ENCODE data around the gene RNF17. TPM values are rescaled to one million over a fixed set of nuclear protein-coding genes. Genes with fewer than 3 reads are reported as not detected.

The RNF17 gene
- total and polyA plus RNA-seq, 2 experiments from 2014 or later: not detected

GRCh38 chr13:24894277-24894971, 130.5 kb downstream of the RNF17 start:
- no peak overlapping the region for H3K4me3 ChIP-seq
- H3K9me3 ChIP-seq (ENCODE audit: low read depth): no peaks in the 10 kb centered on the region

DNA sequence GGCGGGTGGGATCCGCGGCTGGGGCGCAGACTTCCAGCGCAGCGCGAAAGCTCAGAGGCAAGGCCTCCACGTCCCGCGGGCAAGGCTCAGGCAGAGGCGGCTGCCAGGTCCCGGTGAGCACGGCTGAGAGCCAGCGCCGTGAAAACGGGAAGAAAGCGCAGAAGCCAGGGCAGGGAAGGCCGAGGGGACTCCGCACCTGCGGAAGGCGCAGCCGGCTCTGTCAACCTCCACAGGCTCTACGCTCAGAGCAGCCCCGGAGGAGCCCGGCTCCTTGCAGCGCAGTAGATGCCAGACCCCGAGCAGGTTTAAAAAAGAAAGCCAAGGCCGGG, 131.0 kb downstream of the RNF17 start:
- DNase-seq (ENCODE audit: low read depth in 1 of 2, low spot score in 1 of 2): no peak
- Histone ChIP-seq H3K27me3 (no peaks in the 10 kb centered on the region), H3K4me3 (no peak overlapping the region), H3K36me3 (peaks cover 10% of the 10 kb centered on the region), H3K9me3 (ENCODE audit: low read depth) (no peaks in the 10 kb centered on the region), H3K27ac (no peak overlapping the region), H3K4me1 (ENCODE audit: low read depth) (no peaks in the 10 kb centered on the region)
- TF ChIP-seq, protein P1, sequence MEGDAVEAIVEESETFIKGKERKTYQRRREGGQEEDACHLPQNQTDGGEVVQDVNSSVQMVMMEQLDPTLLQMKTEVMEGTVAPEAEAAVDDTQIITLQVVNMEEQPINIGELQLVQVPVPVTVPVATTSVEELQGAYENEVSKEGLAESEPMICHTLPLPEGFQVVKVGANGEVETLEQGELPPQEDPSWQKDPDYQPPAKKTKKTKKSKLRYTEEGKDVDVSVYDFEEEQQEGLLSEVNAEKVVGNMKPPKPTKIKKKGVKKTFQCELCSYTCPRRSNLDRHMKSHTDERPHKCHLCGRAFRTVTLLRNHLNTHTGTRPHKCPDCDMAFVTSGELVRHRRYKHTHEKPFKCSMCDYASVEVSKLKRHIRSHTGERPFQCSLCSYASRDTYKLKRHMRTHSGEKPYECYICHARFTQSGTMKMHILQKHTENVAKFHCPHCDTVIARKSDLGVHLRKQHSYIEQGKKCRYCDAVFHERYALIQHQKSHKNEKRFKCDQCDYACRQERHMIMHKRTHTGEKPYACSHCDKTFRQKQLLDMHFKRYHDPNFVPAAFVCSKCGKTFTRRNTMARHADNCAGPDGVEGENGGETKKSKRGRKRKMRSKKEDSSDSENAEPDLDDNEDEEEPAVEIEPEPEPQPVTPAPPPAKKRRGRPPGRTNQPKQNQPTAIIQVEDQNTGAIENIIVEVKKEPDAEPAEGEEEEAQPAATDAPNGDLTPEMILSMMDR (IDR thresholded peaks at IDR 0.05; ENCODE audit: low read depth, low read length): no peak

More at GRCh38 chr13:24894277-24894971, 130.5 kb downstream of the RNF17 start:
- H3K27me3 ChIP-seq: no peaks in the 10 kb centered on the region
- TF ChIP-seq, protein P1 (IDR thresholded peaks at IDR 0.05; ENCODE audit: low read depth, low read length): no peak
- H3K36me3 ChIP-seq: peaks cover 10% of the 10 kb centered on the region
- H3K27ac ChIP-seq: no peak overlapping the region
- no peaks in the 10 kb centered on the region for H3K4me1 ChIP-seq (ENCODE audit: low read depth)
- no peak for DNase-seq (ENCODE audit: low read depth in 1 of 2, low spot score in 1 of 2)

DNA sequence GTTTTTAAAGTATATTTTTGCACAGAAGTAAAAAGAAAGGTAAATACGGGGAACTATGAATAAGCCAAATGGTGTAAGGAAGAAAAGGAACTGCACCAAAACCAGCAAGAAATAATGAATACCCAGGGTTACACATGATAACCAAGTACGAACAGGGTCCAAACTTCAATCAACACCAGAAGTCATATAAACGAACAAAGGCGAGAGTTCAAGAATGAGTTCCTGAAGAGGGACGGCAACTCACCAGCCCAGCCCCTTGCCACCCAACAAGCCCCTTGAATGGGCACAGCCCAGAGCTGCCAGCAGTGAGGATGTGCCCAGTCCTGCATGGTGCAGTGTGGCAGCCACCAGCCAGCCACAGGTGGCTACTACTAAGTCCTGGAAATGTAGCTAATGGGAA, 132.1 kb downstream of the RNF17 start:
- TF ChIP-seq, protein P1 (IDR thresholded peaks at IDR 0.05; ENCODE audit: low read depth, low read length): no peak
- H3K4me3 ChIP-seq: no peak overlapping the region
- no peaks in the 10 kb centered on the region for H3K9me3 ChIP-seq (ENCODE audit: low read depth)
- H3K27ac ChIP-seq: no peak overlapping the region
- H3K36me3 ChIP-seq: peaks cover 10% of the 10 kb centered on the region
- no peak for DNase-seq (ENCODE audit: low read depth in 1 of 2, low spot score in 1 of 2)
- H3K4me1 ChIP-seq (ENCODE audit: low read depth): no peaks in the 10 kb centered on the region
- H3K27me3 ChIP-seq: no peaks in the 10 kb centered on the region

DNA sequence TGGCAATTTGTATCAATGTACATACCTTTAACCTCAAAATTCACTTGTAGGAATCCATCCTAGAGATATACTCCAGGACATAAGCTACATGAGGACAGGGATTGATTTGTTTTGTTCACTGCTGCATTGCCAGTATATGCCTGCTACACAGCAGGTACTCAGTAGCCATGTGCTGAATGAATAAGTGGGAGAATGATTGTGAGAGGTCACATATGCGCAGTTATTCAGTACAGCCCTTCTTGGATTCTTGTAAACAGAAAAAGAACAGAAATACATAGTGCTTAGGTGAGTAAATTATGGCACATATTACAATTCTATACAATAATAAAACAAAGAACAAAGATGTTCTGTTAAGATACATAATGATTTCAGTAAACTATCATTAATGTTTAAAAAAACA, 133.3 kb downstream of the RNF17 start:
- Histone ChIP-seq H3K9me3 (ENCODE audit: low read depth) (no peaks in the 10 kb centered on the region), H3K27ac (no peak overlapping the region), H3K36me3 (peaks cover 10% of the 10 kb centered on the region), H3K4me1 (ENCODE audit: low read depth) (no peaks in the 10 kb centered on the region), H3K27me3 (no peaks in the 10 kb centered on the region), H3K4me3 (no peak overlapping the region)
- DNase-seq (ENCODE audit: low read depth in 1 of 2, low spot score in 1 of 2): no peak
- TF ChIP-seq, protein P1 (IDR thresholded peaks at IDR 0.05; ENCODE audit: low read depth, low read length): no peak

- TF ChIP-seq, protein P1 (IDR thresholded peaks at IDR 0.05; ENCODE audit: low read depth, low read length): no peak
- Histone ChIP-seq H3K27me3 (no peaks in the 10 kb centered on the region), H3K4me1 (ENCODE audit: low read depth) (no peaks in the 10 kb centered on the region), H3K36me3 (peaks cover 13% of the 10 kb centered on the region), H3K9me3 (ENCODE audit: low read depth) (no peaks in the 10 kb centered on the region), H3K4me3 (no peak overlapping the region), H3K27ac (no peak overlapping the region)
- DNase-seq (ENCODE audit: low read depth in 1 of 2, low spot score in 1 of 2): no peak
These were observed 135.6 kb downstream of the RNF17 start for GRCh38 chr13:24899601-24900000.

Data from cardiac muscle cell (in vitro differentiated cells and primary cell).